BJ (cell line): ENCODE measurements around the gene SFTPB. TPM values are rescaled to one million over a fixed set of nuclear protein-coding genes. Genes with fewer than 3 reads are reported as not detected.

Source experiments
- CTCF ChIA-PET: fragments of 350-600 bp; formaldehyde crosslinking; extraction: SDS; loops from one replicate; lab custom pipeline; 2021; ENCODE audit warnings: antibody characterized with exemption, inconsistent platforms; lab: Yijun Ruan, JAX
- POLR2A ChIA-PET: fragments of 300-600 bp; sonication (Branson Sonifier 250); formaldehyde crosslinking; extraction: SDS; loops from one replicate; lab custom pipeline; 2021; ENCODE audit warnings: antibody characterized with exemption; lab: Charles Lee
- DNase-seq: peaks from one replicate; pipeline ENCODE4 v3.0.0-alpha.2; 2011; ENCODE audit warnings: low read depth
- H3K27me3 ChIP-seq: 2 replicates; pipeline ENCODE4 v1.6.0; 2011; ENCODE audit warnings: low read length; ENCODE audit not compliant: control insufficient read depth, insufficient read depth
- H3K36me3 ChIP-seq: 2 replicates; pipeline ENCODE4 v1.5.1; 2011; ENCODE audit warnings: low read length; ENCODE audit not compliant: control insufficient read depth, insufficient read depth
- H3K4me3 ChIP-seq: 2 replicates; pipeline ENCODE4 v1.5.1; 2011; ENCODE audit warnings: low read depth, mild to moderate bottlenecking, control low read depth, low read length
- polyA plus RNA-seq: library from polyadenylated mRNA; depleted of rRNA; stranded (reverse); fragments of >200 nt; gene quantifications from 2 replicates; pipeline ENCODE4 v1.2.3, GENCODE V29; 2011
- TF ChIP-seq, protein P1 (sequence below): IDR thresholded peaks from 2 replicates; pipeline ENCODE4 v1.5.1; 2011; ENCODE audit warnings: low read depth, mild to moderate bottlenecking, control low read depth, inconsistent platforms, low read length, moderate library complexity; ENCODE audit not compliant: insufficient read depth

The SFTPB gene
- polyA plus RNA-seq, 1 experiment = not detected

DNA sequence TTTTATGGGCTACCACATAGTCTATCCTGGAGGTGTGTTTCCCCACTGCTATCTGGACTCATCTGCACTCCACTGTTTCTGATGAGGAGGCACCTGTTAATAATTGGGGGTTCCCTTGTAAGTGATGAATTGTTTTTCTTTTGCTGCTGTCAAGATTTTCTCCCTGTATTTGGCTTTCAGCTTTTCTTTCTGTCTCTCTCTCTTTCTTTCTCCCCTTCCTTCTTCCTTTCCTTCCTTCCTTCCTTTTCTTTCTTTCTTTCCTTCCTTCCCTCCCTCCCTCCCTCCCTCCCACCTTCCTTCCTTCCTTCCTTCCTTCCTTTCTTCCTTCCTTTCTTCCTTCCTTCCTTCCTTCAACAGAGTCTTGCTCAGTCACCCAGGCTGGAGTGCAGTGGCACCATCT, 35.3 kb upstream of the SFTPB start:
- no peak for DNase-seq
- Histone ChIP-seq H3K4me3 (no peak overlapping the region), H3K27me3 (no peaks in the 10 kb centered on the region), H3K36me3 (no peaks in the 10 kb centered on the region)
- ChIA-PET CTCF (interaction anchor here (0.6 to 7.7 kb wide), 8 partner anchors 14 to 111 kb away, joined by 3 to 92 read pairs (median 5); no protein-coding TSS in a partner anchor), POLR2A (no interaction called here)
- TF ChIP-seq, protein P1, sequence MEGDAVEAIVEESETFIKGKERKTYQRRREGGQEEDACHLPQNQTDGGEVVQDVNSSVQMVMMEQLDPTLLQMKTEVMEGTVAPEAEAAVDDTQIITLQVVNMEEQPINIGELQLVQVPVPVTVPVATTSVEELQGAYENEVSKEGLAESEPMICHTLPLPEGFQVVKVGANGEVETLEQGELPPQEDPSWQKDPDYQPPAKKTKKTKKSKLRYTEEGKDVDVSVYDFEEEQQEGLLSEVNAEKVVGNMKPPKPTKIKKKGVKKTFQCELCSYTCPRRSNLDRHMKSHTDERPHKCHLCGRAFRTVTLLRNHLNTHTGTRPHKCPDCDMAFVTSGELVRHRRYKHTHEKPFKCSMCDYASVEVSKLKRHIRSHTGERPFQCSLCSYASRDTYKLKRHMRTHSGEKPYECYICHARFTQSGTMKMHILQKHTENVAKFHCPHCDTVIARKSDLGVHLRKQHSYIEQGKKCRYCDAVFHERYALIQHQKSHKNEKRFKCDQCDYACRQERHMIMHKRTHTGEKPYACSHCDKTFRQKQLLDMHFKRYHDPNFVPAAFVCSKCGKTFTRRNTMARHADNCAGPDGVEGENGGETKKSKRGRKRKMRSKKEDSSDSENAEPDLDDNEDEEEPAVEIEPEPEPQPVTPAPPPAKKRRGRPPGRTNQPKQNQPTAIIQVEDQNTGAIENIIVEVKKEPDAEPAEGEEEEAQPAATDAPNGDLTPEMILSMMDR = no peak

DNA sequence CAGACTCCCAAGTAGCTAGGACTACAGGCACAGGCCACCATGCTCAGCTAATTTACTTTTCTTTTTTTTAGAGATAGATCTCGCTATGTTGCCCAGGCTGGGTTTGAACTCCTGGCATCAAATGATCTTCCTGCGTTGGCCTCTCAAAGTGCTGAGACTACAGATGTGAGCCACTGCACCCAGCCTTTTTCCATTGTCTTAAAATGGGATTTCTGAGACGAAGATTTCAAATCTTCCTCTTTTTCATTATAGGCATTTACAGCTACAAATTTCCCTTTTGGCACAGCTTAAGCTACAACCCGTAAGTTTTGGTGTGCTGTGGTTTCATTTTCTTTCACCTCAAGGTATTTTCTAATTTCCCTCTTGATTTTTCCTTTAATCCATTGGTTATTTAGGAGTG, 34.8 kb upstream of the SFTPB start:
- Histone ChIP-seq H3K27me3 (no peaks in the 10 kb centered on the region), H3K4me3 (no peak overlapping the region), H3K36me3 (no peaks in the 10 kb centered on the region)
- TF ChIP-seq, protein P1 = no peak
- CTCF ChIA-PET = interaction anchor here (1.2 to 7.7 kb wide), 5 partner anchors 24 to 111 kb away, joined by 3 to 92 read pairs (median 4); no protein-coding TSS in a partner anchor
- DNase-seq = no peak
- POLR2A ChIA-PET = no interaction called here

- CTCF ChIA-PET = interaction anchor here (1.0 to 7.7 kb wide), 3 partner anchors 10 to 65 kb away, joined by 3 to 92 read pairs (median 4); no protein-coding TSS in a partner anchor
- Histone ChIP-seq H3K36me3 (no peaks in the 10 kb centered on the region), H3K4me3 (no peak overlapping the region), H3K27me3 (no peaks in the 10 kb centered on the region)
- TF ChIP-seq, protein P1 = no peak
- POLR2A ChIA-PET = no interaction called here
- peak; percentile 62 for DNase-seq
Measured at GRCh38 chr2:85702172-85702571, 34.2 kb upstream of the SFTPB start.

DNA sequence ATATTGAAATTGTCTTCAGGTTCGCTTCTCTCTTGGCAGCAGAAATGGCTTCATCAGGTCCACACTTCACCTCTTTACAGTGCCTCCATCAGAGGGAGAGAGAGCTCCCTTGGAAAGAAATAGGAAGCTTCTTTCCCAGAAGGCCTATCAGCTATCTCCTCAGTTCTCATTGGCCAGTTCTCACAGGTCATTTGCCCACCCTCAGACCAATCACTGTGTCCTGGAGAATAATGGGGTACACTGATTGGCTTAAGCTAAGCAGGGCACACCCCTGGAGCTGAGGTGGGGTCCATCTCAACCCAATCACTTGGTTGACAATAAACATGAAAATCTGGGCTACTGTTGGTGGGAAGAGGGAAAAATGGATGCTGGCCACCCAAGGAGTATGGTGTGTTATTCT, 31.3 kb upstream of the SFTPB start:
- ChIA-PET CTCF (interaction anchor here (1.3 to 4.8 kb wide), 3 partner anchors 20 to 279 kb away, joined by 3 to 34 read pairs (median 7); no protein-coding TSS in a partner anchor), POLR2A (no interaction called here)

GRCh38 chr2:85698880-85699254, 30.9 kb upstream of the SFTPB start:
- Histone ChIP-seq H3K27me3 (no peaks in the 10 kb centered on the region; the same call in 1 of the 2 replicates), H3K4me3 (no peak overlapping the region), H3K36me3 (no peaks in the 10 kb centered on the region)
- CTCF ChIA-PET = interaction anchor here (2.1 to 4.8 kb wide), 2 partner anchors 19 to 61 kb away, joined by 7 to 34 read pairs; no protein-coding TSS in a partner anchor
- POLR2A ChIA-PET = no interaction called here
- no peak for DNase-seq
- TF ChIP-seq, protein P1 = no peak

More for the DNA sequence above, 31.3 kb upstream of the SFTPB start:
- DNase-seq = no peak
- no peaks in the 10 kb centered on the region; the same call in 1 of the 2 replicates for H3K27me3 ChIP-seq
- no peak overlapping the region for H3K4me3 ChIP-seq
- no peaks in the 10 kb centered on the region for H3K36me3 ChIP-seq
- TF ChIP-seq, protein P1 = no peak
